Esophagus squamous epithelium (tissue), 4 donors: ENCODE measurements around the gene CPNE4.

Source experiments
- CTCF ChIP-seq, 6 experiments: fragments of 450-650 bp in 4 of 6; fragments of 200-600 bp in 2 of 6; sonication (generic) in 2 of 6; IDR thresholded peaks; one replicate each; pipeline ENCODE4 v1.5.1; 2016 to 2019; ENCODE audit warnings: antibody characterized with exemption in 6 of 6, mild to moderate bottlenecking in 4 of 6, moderate library complexity in 4 of 6
- POLR2A ChIP-seq, 4 donors: fragments of 450-650 bp; IDR thresholded peaks; one replicate each; pipeline ENCODE4 v1.6.1; 2017; ENCODE audit warnings: antibody characterized with exemption in 4 of 4, mild to moderate bottlenecking in 4 of 4, moderate library complexity in 3 of 4

DNA sequence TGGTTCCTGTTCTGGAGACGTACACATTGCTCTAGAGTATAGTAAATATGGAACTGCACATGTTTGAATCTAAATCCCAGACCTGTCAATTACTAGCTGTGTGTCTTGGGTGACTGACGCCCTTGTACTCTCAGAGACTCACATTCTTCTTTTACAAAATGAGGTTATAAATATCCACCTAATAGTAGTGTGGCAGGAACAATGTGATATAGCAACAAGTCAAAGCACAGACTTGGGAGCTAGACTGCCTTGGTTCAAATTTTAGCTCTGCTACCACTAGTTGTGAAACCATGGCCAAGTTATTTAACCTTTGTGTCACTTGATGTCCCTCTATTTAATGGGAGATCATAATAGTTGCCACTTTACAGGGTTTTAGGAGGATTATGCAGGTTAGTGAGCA is 245.6 kb downstream of the CPNE4 start:
- TF ChIP-seq CTCF (IDR thresholded peaks at IDR 0.05): no peak
- TF ChIP-seq POLR2A (IDR thresholded peaks at IDR 0.05): no peak
